T-helper 1 cell treated with Interleukin-12 subunit alpha and Interleukin-12 subunit beta and Interleukin-4 antibody, amounts not matched to agents 30 ng/mL and 1 ng/mL, for 36 hours (primary cell): ENCODE data around the gene MAPK1. TPM values are rescaled to one million over a fixed set of nuclear protein-coding genes. Genes with fewer than 3 reads are reported as not detected.
"Not testable (repeated sequence)": the region's sequence is repeated elsewhere in the genome, so short reads cannot be mapped to it uniquely, and the experiment has no call there.

ENCODE experiments used
- intact Hi-C: fragments of 100-400 bp; cut with micrococcal nuclease; formaldehyde crosslinking; loops from one replicate; pipeline ENCODE4 v1.15.1; 2024
- total RNA-seq: library from RNA; stranded (reverse); gene quantifications from 2 replicates; pipeline ENCODE4 v1.2.3, GENCODE V29; 2022

Gene MAPK1
- total RNA-seq, 1 donor from 2014 or later: 120 TPM

DNA sequence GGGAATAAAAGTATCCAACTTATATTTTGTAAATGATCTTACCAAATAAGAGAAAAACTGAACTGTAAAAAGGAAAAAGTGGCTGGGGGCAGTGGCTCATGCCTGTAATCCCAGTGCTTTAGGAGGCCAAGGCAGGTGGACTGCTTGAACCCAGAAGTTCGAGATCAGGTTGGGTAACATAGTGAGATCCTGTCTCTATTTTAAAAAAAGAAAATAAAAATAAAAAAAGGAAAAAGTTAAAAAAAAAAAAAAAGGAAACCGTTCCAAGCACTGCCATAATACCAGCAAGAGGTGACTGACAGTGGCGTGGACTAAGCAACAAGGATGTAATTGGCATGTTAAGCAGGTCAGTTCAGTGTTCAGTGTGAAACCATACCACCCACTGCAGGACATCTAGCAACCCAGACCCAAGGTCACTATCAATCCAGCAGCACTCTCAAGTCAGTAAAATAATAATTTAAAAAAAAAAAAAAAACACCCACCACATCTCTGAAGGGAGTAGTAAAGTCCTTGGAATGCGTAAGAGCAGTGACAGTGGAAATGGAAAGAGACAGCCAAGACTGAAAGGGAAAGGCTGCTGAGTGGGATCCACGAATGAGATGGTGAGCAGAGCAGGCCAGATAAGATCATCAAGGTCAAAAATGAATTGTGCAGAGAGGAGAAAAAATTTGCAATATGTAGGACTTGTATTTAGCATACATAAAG is 43.6 kb downstream of the MAPK1 start:
- intact Hi-C loops: no loop called here

DNA sequence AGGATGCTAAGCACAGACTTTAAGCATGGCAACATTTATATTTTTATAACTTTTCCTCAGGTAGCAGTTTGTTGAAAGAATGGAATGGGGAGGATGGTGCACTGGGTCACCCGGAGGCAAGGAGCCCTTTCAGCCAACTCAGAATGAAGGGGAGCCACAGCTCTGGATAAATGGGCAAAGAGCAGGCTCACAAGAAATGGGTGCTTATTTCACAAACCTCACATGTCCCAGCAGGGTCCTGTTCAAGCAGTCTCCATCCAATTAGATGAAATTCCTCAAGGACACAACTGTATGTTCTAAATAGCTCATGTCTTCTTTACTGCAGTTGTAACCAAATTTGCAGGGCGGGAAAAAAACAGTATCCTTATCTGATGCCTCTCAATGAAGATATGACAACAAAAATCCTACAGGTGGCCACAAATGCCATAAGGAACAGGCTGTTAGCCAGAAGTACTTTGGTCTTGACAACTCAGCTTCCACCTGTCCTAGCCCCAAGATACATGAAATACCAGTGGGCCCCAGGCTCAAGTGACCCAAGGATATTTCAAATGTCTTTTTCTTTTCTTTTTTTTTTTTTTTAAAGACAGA is 48.2 kb downstream of the MAPK1 start:
- intact Hi-C loops: loop anchor here (5.0 kb wide), 1 partner anchor 133 kb away; the partner anchor contains the start of gene PPM1F

DNA sequence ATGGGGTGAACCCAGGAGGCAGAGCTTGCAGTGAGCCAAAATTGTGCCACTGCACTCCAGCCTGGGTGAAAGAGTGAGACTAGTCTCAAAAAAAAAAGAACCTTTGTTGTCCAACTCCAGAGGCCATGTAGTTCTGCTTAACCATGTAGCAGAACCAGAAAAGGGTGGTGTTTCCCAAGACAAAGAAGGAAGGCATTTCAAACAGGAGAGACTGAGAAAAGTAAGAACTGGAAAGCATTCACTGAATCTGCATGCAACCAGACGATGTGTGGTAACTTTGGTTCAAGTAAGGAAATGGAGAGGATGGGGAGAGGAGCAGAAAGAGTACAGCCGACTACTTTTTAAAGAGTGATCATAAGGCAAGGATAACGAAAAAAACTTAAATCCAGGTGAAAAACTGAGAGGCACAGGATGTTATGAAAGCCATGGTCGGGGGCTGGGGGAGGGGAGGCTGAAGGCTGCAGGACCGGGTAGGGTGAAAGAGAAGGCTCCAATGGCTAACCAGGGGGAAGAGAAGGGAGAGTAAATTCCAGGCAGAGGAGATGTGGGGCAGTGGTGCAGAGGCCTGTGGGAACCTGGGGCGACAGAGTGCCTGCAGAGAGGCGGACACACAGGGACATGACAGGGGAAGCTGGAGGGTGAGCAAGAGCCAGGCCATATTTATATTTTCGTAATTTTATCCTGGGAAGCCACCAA is 48.8 kb downstream of the MAPK1 start:
- intact Hi-C loops: loop anchor here (5.0 kb wide), 1 partner anchor 134 kb away; the partner anchor contains the start of gene PPM1F

GRCh38 chr22:21817497-21817853 is 50.0 kb downstream of the MAPK1 start:
- intact Hi-C loops: loop anchor here (5.0 kb wide), 1 partner anchor 135 kb away; the partner anchor contains the start of gene PPM1F

- intact Hi-C loops: loop anchor here (1.0 to 5.0 kb wide), 5 partner anchors 49 to 135 kb away; partner anchors contain the start of genes PPM1F and YPEL1
Measured at GRCh38 chr22:21816787-21817496, 50.5 kb downstream of the MAPK1 start.

DNA sequence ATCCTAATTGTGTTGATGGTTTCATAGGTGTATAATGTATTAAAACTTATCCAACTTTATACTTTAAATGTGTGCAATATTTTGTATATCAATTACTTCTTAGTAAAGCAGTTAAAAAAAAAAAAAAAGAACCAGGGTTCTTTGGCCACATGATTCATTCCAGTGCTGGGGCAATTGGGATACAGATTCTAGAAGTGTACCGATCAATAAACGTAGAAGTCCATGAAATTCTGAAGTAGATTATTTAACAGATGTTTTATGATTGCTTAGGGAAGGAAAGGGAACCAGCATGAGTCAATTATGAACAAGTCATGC is 51.0 kb downstream of the MAPK1 start:
- intact Hi-C loops: loop anchor here (1.0 to 5.0 kb wide), 5 partner anchors 49 to 136 kb away; partner anchors contain the start of genes PPM1F and YPEL1

DNA sequence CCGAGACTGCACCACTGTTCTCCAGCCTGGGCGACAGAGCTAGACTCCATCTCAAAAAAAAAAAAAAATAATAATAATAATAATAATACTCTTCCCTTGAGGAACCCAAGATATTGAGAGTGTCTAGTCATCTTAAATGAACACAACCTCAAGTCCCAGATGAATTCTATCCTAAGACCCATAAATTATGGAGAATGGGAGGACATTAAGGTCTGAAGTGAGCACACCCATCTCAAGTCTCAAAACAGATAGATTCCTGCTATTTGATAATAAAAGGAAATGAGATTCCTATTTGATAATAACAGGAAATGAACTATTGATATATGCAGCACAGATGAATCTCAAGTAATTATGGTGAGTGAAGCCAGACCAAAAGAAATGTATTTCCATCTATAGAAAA is 51.5 kb downstream of the MAPK1 start:
- intact Hi-C loops: loop anchor here (1.0 to 5.0 kb wide), 5 partner anchors 49 to 136 kb away; partner anchors contain the start of genes PPM1F and YPEL1

- intact Hi-C loops: loop anchor here (5.0 kb wide), 1 partner anchor 137 kb away; the partner anchor contains the start of gene PPM1F
Measured at GRCh38 chr22:21815357-21815756, 52.1 kb downstream of the MAPK1 start.

DNA sequence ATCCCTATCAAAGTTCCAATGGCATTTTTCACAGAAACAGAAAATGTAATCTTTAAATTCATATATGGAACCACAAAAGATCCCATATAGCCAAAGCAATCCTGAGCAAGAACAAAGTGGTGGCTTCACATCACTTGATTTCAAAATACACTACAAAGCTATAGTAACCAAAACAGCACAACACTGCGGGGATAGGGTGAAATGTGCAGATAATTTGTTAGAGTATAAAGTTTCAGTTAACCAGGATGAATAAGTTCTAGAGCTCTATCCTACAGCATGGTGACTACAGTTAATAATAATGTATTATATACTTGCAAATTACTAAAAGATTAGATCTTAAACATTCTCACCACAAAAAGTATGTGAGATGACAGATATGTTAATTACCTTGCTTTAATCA is 55.5 kb downstream of the MAPK1 start:
- intact Hi-C loops: no loop called here

DNA sequence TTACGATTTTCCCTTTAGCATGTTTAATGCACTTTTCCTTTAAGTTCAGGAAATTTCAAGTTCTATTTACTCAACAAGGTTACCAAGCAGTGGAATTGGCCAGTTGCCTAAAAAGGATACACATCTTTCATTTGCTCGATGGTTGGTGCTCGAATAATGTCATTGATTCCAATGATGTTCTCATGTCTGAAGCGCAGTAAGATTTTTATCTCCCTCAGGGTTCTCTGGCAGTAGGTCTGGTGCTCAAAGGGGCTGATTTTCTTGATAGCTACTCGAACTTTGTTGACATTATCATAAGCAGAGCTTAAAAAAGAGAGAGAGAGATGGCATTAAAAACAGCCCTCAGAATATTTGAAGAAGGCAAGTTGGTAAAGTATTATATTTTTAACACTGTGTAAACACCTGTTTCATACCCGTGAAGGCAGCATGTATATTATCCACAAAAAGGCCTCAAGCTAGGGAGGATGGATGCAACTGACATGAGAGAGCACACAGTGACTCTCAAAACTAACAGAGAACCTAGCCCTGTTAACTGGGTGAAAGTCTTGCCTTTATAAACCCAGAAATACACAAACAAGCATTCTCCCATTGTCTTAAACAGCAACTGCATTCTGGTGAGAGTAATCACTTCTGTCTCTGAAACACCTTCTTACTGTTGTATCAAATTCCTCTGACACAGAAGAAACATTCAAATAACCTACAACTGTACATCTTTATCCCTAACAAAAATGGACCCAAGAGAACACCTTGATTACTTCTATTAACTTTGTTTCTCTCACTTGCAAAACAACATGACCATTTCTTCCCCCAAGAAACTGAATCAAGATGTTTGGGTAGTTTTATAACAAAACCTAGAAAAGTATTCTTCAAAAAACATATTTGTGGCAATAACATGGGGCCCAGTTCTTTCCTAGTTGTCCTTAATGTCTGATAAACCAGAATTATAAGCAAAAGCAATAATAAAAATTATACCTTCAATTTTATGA is 59.6 kb downstream of the MAPK1 start:
- intact Hi-C loops: no loop called here

DNA sequence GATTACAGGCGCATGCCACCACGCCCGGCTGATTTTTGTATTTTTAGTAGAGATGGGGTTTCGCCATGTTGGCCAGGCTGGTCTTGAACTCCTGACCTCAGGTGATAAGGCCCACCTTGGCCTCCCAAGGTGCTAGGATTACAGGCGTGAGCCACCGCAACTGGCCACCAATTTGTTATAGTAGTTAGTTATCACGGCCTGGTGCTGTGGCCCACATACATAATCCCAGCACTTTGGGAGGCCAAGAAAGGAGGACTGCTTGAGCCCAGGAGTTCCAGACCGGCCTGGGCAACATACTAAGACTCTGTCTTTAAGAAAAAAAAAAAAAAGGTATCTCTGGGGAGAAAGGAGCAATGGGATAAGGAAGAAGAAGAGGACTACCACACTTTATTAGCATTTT is 62.1 kb downstream of the MAPK1 start:
- intact Hi-C loops: not testable (repeated sequence)

GRCh38 chr22:21803811-21804249 is 63.6 kb downstream of the MAPK1 start:
- intact Hi-C loops: no loop called here

DNA sequence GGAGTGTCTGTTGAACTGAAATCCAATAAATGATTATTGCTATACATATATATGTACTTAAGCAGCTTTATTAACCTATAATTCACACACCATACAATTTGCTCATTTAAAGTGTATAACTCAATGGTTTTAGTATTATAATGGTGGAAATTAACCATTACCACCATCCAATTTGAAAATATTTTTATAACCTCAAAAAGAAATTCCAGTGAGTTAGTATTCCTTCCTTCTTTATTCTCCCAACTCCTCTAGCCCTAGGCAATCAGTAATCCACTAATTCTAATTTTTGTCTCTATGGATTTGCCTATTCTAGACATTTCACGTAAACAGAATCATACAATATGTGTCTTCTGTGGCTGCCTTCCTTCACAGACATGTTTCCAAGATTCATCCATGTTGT is 64.8 kb downstream of the MAPK1 start:
- intact Hi-C loops: no loop called here

DNA sequence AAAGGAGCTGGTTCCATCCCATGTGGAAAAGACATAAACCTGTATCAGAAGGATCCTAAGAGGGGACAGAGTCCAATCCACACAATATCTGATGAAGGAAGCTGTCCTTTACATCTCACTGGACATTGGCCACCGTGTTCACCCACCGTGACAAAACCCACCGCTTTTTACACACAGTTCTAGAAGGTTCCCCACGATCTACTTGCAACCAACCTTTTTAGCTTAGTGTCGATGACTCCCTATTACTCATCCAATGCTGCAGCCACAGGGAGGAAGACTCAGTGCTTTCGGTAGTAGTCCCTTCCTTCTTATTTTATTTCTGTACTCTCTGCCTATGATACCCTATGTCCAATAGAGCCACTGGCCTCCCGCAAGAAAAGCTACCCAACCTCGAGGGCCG is 65.4 kb downstream of the MAPK1 start:
- intact Hi-C loops: no loop called here

GRCh38 chr22:21801304-21801644 is 66.2 kb downstream of the MAPK1 start:
- intact Hi-C loops: not testable (repeated sequence)

DNA sequence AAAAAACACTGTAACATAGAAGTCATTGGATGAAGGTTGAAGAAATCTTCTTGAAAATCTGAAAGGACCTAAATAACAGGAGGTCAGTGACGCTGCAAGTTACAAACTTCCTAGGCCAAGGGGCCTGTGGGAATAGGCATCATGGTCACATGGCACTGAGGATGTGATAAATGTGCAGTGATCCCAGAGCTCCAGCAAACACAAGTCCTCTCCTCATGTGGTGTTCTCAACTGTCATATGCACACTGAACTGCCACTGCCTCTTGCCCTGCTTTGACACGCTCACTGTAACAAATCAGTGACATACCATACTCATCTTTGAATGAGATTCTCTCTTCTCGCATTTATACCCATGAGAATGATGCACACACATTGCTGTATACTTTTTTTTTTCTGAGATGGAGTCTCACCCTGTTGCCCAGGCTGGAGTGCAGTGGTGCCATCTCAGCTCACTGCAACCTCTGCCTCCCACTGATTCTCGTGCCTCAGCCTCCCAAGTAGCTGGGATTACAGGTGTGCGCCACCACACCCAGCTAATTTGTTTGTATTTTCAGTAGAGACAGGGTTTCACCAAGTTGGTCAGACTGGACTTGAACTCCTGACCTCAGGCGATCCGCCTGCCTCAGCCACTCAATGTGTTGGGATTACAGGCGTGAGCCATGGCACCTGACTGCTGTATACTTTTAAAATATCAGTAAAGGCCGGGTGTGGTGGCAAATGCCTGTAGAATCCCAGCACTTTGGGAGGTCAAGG is 66.7 kb downstream of the MAPK1 start:
- intact Hi-C loops: no loop called here

DNA sequence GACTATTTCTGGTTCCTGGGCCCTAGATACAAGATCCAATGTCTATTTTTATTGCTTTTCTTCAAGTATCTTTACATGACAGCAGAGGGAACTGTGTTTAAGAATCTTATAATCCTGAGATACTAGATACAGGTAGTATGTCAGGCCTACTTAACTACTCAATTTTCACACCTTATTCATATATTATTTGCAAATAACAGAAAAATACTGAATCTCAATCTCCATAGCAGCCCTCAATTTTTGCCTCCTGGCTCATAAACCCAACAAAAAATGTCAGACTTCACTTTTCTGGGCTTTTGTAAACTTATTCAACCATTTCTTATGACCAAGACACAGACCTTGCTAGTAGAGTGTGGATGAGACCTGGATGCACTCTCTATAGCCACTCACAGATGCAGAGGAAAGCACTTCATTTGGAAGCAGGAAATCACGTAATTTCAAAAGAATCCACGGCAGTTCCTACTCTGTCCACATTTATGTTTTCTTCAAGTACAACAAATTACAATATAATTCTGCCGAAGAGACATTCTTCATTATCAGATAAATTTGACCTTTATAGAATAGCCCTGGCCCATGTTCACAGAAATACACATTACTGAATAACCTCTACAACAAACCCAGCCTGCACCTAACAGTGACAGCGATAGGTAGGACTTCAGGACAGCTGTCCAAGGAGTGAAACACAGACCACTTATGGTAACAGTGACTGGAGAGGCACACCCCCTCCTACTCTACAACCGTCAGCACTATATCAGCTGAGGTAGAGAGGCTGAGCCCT is 69.8 kb downstream of the MAPK1 start:
- intact Hi-C loops: no loop called here

DNA sequence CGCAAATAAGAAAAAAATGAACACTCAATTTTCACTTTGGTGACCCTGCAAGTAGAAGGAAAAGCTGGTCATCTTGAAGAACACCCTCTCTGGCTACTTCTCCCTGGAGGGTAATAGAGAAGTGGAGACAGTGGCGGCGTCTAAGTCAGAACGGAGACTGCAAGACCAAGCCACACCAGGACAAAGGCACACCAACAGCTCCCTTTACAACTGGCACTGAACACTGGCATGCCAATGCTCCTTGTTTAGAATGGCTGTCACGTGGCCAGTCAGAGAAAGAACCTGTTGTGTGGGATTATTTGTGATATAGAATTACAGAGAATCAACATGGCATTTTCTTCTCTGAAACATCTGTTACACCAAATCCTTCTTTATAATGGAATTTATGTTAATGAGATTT is 70.6 kb downstream of the MAPK1 start:
- intact Hi-C loops: no loop called here

- intact Hi-C loops: no loop called here
Measured at GRCh38 chr22:21796231-21796630, 71.2 kb downstream of the MAPK1 start.
